ENCODE results near the gene ERBIN.
A peak's percentile ranks its signal among the peaks of the same experiment; 100 is the strongest.
"Not testable (repeated sequence)": the region's sequence is repeated elsewhere in the genome, so short reads cannot be mapped to it uniquely, and the experiment has no call there.

The ERBIN gene

GRCh38 chr5:65923339-65923738 is 3.0 kb upstream of the ERBIN start:
- no peak for DNase-seq

- DNase-seq: no peak
Observed at GRCh38 chr5:65924366-65925043, 1.9 kb upstream of the ERBIN start.

GRCh38 chr5:65925044-65925600 is 1.3 kb upstream of the ERBIN start:
- DNase-seq: peak; percentile 69

GRCh38 chr5:65925601-65926275 is 637 bp upstream of the ERBIN start:
- DNase-seq: peak; percentile 80

GRCh38 chr5:65926893-65927292 is 518 bp downstream of the ERBIN start:
- no peak for DNase-seq

- DNase-seq: peak; percentile 16
Observed at GRCh38 chr5:65927503-65928321, 1.3 kb downstream of the ERBIN start.

GRCh38 chr5:65928322-65928752 is 2.0 kb downstream of the ERBIN start:
- no peak for DNase-seq

- DNase-seq: no peak
Observed at GRCh38 chr5:65928860-65929259, 2.5 kb downstream of the ERBIN start.

GRCh38 chr5:65932676-65933075 is 6.3 kb downstream of the ERBIN start:
- DNase-seq: no peak

- no peak for DNase-seq
Observed at GRCh38 chr5:65933295-65933694, 6.9 kb downstream of the ERBIN start.

- DNase-seq: no peak
Observed at GRCh38 chr5:65938256-65938655, 11.9 kb downstream of the ERBIN start.

GRCh38 chr5:65943771-65944170 is 17.4 kb downstream of the ERBIN start:
- DNase-seq: no peak

- DNase-seq: no peak
Observed at GRCh38 chr5:65946198-65946745, 19.9 kb downstream of the ERBIN start.

- DNase-seq: no peak
Observed at GRCh38 chr5:65948115-65948747, 21.9 kb downstream of the ERBIN start.

GRCh38 chr5:65951330-65951729 is 25.0 kb downstream of the ERBIN start:
- DNase-seq: no peak

- DNase-seq: no peak
Observed at GRCh38 chr5:65952259-65952658, 25.9 kb downstream of the ERBIN start.

GRCh38 chr5:65954200-65954599 is 27.8 kb downstream of the ERBIN start:
- no peak for DNase-seq

GRCh38 chr5:65955746-65956145 is 29.4 kb downstream of the ERBIN start:
- DNase-seq: no peak

GRCh38 chr5:65957703-65958102 is 31.3 kb downstream of the ERBIN start:
- DNase-seq: not testable (repeated sequence)

GRCh38 chr5:65961633-65962032 is 35.3 kb downstream of the ERBIN start:
- DNase-seq: no peak

GRCh38 chr5:65967288-65968066 is 41.1 kb downstream of the ERBIN start:
- no peak for DNase-seq
